K562 (cell line): ENCODE measurements around the gene WFDC1. TPM values are rescaled to one million over a fixed set of nuclear protein-coding genes. Genes with fewer than 3 reads are reported as not detected.

Experiments
- ATAC-seq: fragments of 200-7000 bp; cut with Tn5 transposase; 3 replicates; pipeline ENCODE4 v1.9.1; 2020; ENCODE audit warnings: moderate library complexity
- BruUV-seq: library from RNA; stranded (reverse); fragments of 400-500 nt; replicated peaks from 2 replicates; lab custom pipeline; 2021; lab: Mats Ljungman, UMichigan
- CTCF ChIA-PET: fragments of 300-600 bp; formaldehyde crosslinking; extraction: SDS; loops from one replicate; lab custom pipeline; 2021; ENCODE audit warnings: low intra/inter-chr PET ratio; lab: Yijun Ruan, JAX
- POLR2A ChIA-PET: fragments of 300-600, 350-650 bp; sonication (Branson Sonifier 250); formaldehyde crosslinking; extraction: SDS; loops from one replicate; lab custom pipeline; 2021; ENCODE audit warnings: antibody characterized with exemption, inconsistent platforms; lab: Yijun Ruan, JAX
- DNase-seq, 4 experiments: peaks; one replicate each; pipeline versions ENCODE4 v3.0.0 to v3.0.0-alpha.2; 2011 to 2018; ENCODE audit warnings: low spot score in 3 of 4, mixed read lengths in 3 of 4; ENCODE audit errors: extremely low read depth in 1 of 4
- FAIRE-seq: peaks from 2 replicates; lab custom pipeline; 2011; peaks lifted over from hg19 to GRCh38; lab: Jason Lieb, UNC
- H2AFZ ChIP-seq: 2 replicates; pipeline ENCODE4 v1.6.0; 2011; ENCODE audit warnings: low read depth, low read length, control low read depth, inconsistent platforms
- H3K27ac ChIP-seq: fragments of 200-600 bp; 3 replicates; pipeline ENCODE4 v1.8.0; 2011; ENCODE audit warnings: low read depth, mild to moderate bottlenecking, control low read depth, inconsistent platforms, low read length, moderate library complexity, mixed read lengths; ENCODE audit errors: extremely low read depth
- H3K27me3 ChIP-seq, 2 experiments: fragments of 300-600 bp in 1 of 2; 2 replicates in 1 of 2; 3 replicates in 1 of 2; pipeline versions ENCODE4 v1.6.0 to v1.8.0; 2011; ENCODE audit warnings: inconsistent platforms in 2 of 2, low read length in 2 of 2, mild to moderate bottlenecking in 1 of 2, mixed read lengths in 1 of 2, moderate library complexity in 1 of 2; ENCODE audit not compliant: control insufficient read depth in 2 of 2, insufficient read depth in 2 of 2
- H3K36me3 ChIP-seq: fragments of 300-600 bp; 3 replicates; pipeline ENCODE4 v1.8.0; 2011; ENCODE audit warnings: mild to moderate bottlenecking, low read length, inconsistent platforms; ENCODE audit not compliant: control insufficient read depth, insufficient read depth
- H3K4me1 ChIP-seq, 2 experiments: fragments of 200-600 bp in 1 of 2; replicated peaks in 1 of 2; 2 replicates in 1 of 2; 3 replicates in 1 of 2; pipeline versions ENCODE4 v1.5.1 to v1.8.0; 2011; ENCODE audit warnings: inconsistent platforms in 2 of 2, low read length in 2 of 2, mild to moderate bottlenecking in 1 of 2, mixed read lengths in 1 of 2, moderate library complexity in 1 of 2; ENCODE audit not compliant: control insufficient read depth in 2 of 2, insufficient read depth in 2 of 2
- H3K4me2 ChIP-seq: 2 replicates; pipeline ENCODE4 v1.6.1; 2011; ENCODE audit warnings: low read length, control low read depth, inconsistent platforms, mixed read lengths; ENCODE audit not compliant: insufficient read depth
- H3K4me3 ChIP-seq: fragments of 200-600 bp; sonication (generic), shearing (Covaris generic); 2 replicates; pipeline ENCODE4 v1.5.1; 2016; ENCODE audit warnings: control low read depth, inconsistent platforms
- H3K79me2 ChIP-seq: fragments of 200-600 bp; 3 replicates; pipeline ENCODE4 v1.8.0; 2011; ENCODE audit warnings: low read length, inconsistent platforms; ENCODE audit not compliant: control insufficient read depth, insufficient read depth
- H3K9ac ChIP-seq, 2 experiments: 2 replicates each; pipeline versions ENCODE4 v1.6.0 to v1.6.1; 2011; ENCODE audit warnings: low read depth in 2 of 2, low read length in 2 of 2, control low read depth in 1 of 2, inconsistent platforms in 1 of 2, mild to moderate bottlenecking in 1 of 2, mixed read lengths in 1 of 2; ENCODE audit not compliant: insufficient read depth in 1 of 2
- H3K9me1 ChIP-seq: one replicate; pipeline ENCODE4 v1.6.0; 2011; ENCODE audit warnings: inconsistent platforms, mild to moderate bottlenecking, low read length, moderate library complexity; ENCODE audit not compliant: control insufficient read depth, insufficient read depth
- H3K9me3 ChIP-seq: replicated peaks from 2 replicates; pipeline ENCODE4 v1.5.1; 2011; ENCODE audit warnings: low read depth, low read length, inconsistent platforms; ENCODE audit not compliant: control insufficient read depth, insufficient read depth
- H4K20me1 ChIP-seq: replicated peaks from 2 replicates; pipeline ENCODE4 v1.6.1; 2011; ENCODE audit warnings: low read length, inconsistent platforms, mixed read lengths; ENCODE audit not compliant: control insufficient read depth, insufficient read depth
- HOXB6 ChIP-seq: fragments of 250-450 bp; sonication (Bioruptor Pico); IDR thresholded peaks from 2 replicates; pipeline ENCODE4 v1.5.1; 2022; ENCODE audit warnings: mild to moderate bottlenecking, borderline replicate concordance
- JUND ChIP-seq, 2 experiments: IDR thresholded peaks; 2 replicates in 1 of 2; 3 replicates in 1 of 2; pipeline ENCODE4 v1.6.1; 2011; ENCODE audit warnings: borderline replicate concordance in 2 of 2, low read depth in 2 of 2, low read length in 2 of 2, improper control_type of control experiment in 1 of 2, missing biosample characterization in 1 of 2, missing genetic modification characterization in 1 of 2, missing genetic modification reagents in 1 of 2
- MTA2 ChIP-seq: fragments of 450-650 bp; IDR thresholded peaks from 2 replicates; pipeline ENCODE4 v1.6.1; 2016; ENCODE audit warnings: low read depth
- POU5F1 ChIP-seq: fragments of 150-350 bp; IDR thresholded peaks from 2 replicates; pipeline ENCODE4 v1.6.1; 2014; ENCODE audit warnings: borderline replicate concordance, low read length, low read depth, mild to moderate bottlenecking; ENCODE audit not compliant: partially characterized antibody
- TAF7 ChIP-seq: fragments of 450-650 bp; IDR thresholded peaks from 2 replicates; pipeline ENCODE4 v1.6.1; 2016; ENCODE audit warnings: missing genetic modification characterization, missing compliant biosample characterization
- ZBTB17 ChIP-seq: fragments of 450-650 bp; formaldehyde crosslinking; IDR thresholded peaks from 2 replicates; pipeline ENCODE4 v1.4.0; 2020; ENCODE audit warnings: mild to moderate bottlenecking
- ZNF668 ChIP-seq: fragments of 250-450 bp; sonication (Bioruptor Pico); IDR thresholded peaks from 2 replicates; pipeline ENCODE4 v1.8.0; 2022; ENCODE audit warnings: mild to moderate bottlenecking, inconsistent platforms
- WGBS: fragments of 100-300 bp; shearing (Covaris generic); methylation state at CpG from one replicate; pipeline ENCODE4 v1.1.6; 2016; ENCODE audit warnings: low coverage, mixed read lengths; ENCODE audit not compliant: insufficient coverage; ENCODE audit errors: missing lambda C conversion rate; 5-methylcytosine and 5-hydroxymethylcytosine counted together
- in situ Hi-C: fragments of 300-500 bp; cut with MboI; formaldehyde crosslinking; loops from 4 replicates; pipeline ENCODE4 v1.15.0; 2018; ENCODE audit warnings: inconsistent platforms, mixed read lengths
- intact Hi-C: fragments of 100-400 bp; cut with micrococcal nuclease; formaldehyde crosslinking; loops from 2 replicates; pipeline ENCODE4 v1.14.2; 2022
- polyA plus RNA-seq, 8 experiments: library from polyadenylated mRNA; depleted of rRNA in 4 of 8; stranded (reverse) in 5 of 8; unstranded in 3 of 8; fragments of >200 nt; fragmentation: Nextera tagmentation in 2 of 8; fragmentation: Illumina TruSeq in 1 of 8; extraction: Ambion mirVana in 2 of 8; extraction: Trizol in 1 of 8; gene quantifications; 2 replicates each; pipeline versions ENCODE4 v1.2.1 to v1.2.3, GENCODE V29; 2011 to 2014; ENCODE audit warnings: inconsistent platforms in 1 of 8, missing spikeins in 1 of 8
- total RNA-seq, 7 experiments: library from RNA; depleted of rRNA in 6 of 7; stranded (reverse); fragments of >200 nt in 6 of 7; fragmentation: Illumina TruSeq in 2 of 7; extraction: Trizol in 2 of 7; gene quantifications; 2 replicates each; pipeline versions ENCODE4 v1.2.1 to v1.2.3, GENCODE V29; 2011 to 2021; ENCODE audit warnings: low replicate concordance in 1 of 7
- TF ChIP-seq, protein P1 (sequence below): fragments of 450-650 bp; IDR thresholded peaks from 2 replicates; pipeline ENCODE4 v1.6.1; 2016; ENCODE audit warnings: mild to moderate bottlenecking, moderate library complexity
- TF ChIP-seq, protein P2 (sequence below): fragments of 250-450 bp; sonication (Bioruptor Pico); IDR thresholded peaks from 2 replicates; pipeline ENCODE4 v1.4.0; 2020; ENCODE audit warnings: borderline replicate concordance

Gene WFDC1
- total and polyA plus RNA-seq, 9 of the 15 experiments (the other 6 are each of a cell fraction or from before 2014, with no cell fraction given), result not detected

DNA sequence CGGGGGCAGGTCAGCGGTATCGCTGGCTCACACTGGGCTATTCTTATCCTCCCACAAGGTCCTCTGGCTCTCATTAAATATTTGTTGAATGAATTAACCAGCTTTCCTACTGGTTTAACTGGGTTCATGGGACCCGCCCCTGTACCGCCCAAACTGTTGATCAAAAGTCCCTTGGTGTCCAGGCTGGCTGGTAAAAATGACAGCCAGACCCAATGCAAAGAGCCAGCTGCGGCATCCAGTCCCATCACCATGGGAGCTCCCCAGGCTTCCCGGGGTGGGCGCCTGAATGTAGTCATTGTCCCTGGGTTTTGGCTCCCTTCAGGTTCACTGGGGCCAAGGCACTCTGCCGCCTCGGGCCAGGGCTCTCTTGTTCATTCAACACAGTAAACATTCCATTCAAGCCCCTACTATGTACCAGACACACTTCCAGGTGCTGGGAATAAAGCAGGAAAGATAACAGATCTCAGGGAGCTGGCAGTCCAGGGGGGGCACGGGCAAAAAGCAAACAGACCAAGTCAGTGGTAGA, 62.0 kb downstream of the WFDC1 start:
- no peak for ATAC-seq
- H3K9me1 ChIP-seq, result no peaks in the 10 kb centered on the region
- H3K4me1 ChIP-seq, result no peaks in the 10 kb centered on the region
- H3K9me3 ChIP-seq, result no peaks in the 10 kb centered on the region
- H3K4me3 ChIP-seq, result no peak overlapping the region
- no peak overlapping the region for H2AFZ ChIP-seq
- peaks cover 37 to 73% of the 10 kb centered on the region in 2 experiments for H3K27me3 ChIP-seq
- no peak overlapping the region for H3K4me2 ChIP-seq
- 0% methylated on average over 11 of the region's 11 CpGs for WGBS
- no peak for FAIRE-seq
- in situ Hi-C loops (no loop called here), intact Hi-C loops (no loop called here)
- H3K79me2 ChIP-seq, result no peaks in the 10 kb centered on the region
- ChIA-PET CTCF (no interaction called here), POLR2A (interaction anchor here (0.7 kb wide), 1 partner anchor 213 kb away, joined by 3 read pairs; no protein-coding TSS in a partner anchor)
- H3K27ac ChIP-seq, result no peak overlapping the region
- peaks cover 14% of the 10 kb centered on the region for H4K20me1 ChIP-seq
- DNase-seq, result no peak
- no TSS peak for BruUV-seq
- H3K36me3 ChIP-seq, result no peaks in the 10 kb centered on the region
- H3K9ac ChIP-seq, result no peak overlapping the region
- TF ChIP-seq HOXB6 (no peak), POU5F1 (no peak), ZBTB17 (CRISPR knock-in tag) (no peak), TAF7 (tag) (no peak), JUND (IDR thresholded peaks at IDR 0.05; ENCODE audit: borderline replicate concordance, low read depth, low read length) (no peak), JUND (tag; IDR thresholded peaks at IDR 0.05; ENCODE audit: borderline replicate concordance, low read depth, low read length) (no peak), MTA2 (no peak), ZNF668 (no peak)
- TF ChIP-seq, protein P1, sequence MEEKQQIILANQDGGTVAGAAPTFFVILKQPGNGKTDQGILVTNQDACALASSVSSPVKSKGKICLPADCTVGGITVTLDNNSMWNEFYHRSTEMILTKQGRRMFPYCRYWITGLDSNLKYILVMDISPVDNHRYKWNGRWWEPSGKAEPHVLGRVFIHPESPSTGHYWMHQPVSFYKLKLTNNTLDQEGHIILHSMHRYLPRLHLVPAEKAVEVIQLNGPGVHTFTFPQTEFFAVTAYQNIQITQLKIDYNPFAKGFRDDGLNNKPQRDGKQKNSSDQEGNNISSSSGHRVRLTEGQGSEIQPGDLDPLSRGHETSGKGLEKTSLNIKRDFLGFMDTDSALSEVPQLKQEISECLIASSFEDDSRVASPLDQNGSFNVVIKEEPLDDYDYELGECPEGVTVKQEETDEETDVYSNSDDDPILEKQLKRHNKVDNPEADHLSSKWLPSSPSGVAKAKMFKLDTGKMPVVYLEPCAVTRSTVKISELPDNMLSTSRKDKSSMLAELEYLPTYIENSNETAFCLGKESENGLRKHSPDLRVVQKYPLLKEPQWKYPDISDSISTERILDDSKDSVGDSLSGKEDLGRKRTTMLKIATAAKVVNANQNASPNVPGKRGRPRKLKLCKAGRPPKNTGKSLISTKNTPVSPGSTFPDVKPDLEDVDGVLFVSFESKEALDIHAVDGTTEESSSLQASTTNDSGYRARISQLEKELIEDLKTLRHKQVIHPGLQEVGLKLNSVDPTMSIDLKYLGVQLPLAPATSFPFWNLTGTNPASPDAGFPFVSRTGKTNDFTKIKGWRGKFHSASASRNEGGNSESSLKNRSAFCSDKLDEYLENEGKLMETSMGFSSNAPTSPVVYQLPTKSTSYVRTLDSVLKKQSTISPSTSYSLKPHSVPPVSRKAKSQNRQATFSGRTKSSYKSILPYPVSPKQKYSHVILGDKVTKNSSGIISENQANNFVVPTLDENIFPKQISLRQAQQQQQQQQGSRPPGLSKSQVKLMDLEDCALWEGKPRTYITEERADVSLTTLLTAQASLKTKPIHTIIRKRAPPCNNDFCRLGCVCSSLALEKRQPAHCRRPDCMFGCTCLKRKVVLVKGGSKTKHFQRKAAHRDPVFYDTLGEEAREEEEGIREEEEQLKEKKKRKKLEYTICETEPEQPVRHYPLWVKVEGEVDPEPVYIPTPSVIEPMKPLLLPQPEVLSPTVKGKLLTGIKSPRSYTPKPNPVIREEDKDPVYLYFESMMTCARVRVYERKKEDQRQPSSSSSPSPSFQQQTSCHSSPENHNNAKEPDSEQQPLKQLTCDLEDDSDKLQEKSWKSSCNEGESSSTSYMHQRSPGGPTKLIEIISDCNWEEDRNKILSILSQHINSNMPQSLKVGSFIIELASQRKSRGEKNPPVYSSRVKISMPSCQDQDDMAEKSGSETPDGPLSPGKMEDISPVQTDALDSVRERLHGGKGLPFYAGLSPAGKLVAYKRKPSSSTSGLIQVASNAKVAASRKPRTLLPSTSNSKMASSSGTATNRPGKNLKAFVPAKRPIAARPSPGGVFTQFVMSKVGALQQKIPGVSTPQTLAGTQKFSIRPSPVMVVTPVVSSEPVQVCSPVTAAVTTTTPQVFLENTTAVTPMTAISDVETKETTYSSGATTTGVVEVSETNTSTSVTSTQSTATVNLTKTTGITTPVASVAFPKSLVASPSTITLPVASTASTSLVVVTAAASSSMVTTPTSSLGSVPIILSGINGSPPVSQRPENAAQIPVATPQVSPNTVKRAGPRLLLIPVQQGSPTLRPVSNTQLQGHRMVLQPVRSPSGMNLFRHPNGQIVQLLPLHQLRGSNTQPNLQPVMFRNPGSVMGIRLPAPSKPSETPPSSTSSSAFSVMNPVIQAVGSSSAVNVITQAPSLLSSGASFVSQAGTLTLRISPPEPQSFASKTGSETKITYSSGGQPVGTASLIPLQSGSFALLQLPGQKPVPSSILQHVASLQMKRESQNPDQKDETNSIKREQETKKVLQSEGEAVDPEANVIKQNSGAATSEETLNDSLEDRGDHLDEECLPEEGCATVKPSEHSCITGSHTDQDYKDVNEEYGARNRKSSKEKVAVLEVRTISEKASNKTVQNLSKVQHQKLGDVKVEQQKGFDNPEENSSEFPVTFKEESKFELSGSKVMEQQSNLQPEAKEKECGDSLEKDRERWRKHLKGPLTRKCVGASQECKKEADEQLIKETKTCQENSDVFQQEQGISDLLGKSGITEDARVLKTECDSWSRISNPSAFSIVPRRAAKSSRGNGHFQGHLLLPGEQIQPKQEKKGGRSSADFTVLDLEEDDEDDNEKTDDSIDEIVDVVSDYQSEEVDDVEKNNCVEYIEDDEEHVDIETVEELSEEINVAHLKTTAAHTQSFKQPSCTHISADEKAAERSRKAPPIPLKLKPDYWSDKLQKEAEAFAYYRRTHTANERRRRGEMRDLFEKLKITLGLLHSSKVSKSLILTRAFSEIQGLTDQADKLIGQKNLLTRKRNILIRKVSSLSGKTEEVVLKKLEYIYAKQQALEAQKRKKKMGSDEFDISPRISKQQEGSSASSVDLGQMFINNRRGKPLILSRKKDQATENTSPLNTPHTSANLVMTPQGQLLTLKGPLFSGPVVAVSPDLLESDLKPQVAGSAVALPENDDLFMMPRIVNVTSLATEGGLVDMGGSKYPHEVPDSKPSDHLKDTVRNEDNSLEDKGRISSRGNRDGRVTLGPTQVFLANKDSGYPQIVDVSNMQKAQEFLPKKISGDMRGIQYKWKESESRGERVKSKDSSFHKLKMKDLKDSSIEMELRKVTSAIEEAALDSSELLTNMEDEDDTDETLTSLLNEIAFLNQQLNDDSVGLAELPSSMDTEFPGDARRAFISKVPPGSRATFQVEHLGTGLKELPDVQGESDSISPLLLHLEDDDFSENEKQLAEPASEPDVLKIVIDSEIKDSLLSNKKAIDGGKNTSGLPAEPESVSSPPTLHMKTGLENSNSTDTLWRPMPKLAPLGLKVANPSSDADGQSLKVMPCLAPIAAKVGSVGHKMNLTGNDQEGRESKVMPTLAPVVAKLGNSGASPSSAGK, result no peak
- TF ChIP-seq, protein P2, sequence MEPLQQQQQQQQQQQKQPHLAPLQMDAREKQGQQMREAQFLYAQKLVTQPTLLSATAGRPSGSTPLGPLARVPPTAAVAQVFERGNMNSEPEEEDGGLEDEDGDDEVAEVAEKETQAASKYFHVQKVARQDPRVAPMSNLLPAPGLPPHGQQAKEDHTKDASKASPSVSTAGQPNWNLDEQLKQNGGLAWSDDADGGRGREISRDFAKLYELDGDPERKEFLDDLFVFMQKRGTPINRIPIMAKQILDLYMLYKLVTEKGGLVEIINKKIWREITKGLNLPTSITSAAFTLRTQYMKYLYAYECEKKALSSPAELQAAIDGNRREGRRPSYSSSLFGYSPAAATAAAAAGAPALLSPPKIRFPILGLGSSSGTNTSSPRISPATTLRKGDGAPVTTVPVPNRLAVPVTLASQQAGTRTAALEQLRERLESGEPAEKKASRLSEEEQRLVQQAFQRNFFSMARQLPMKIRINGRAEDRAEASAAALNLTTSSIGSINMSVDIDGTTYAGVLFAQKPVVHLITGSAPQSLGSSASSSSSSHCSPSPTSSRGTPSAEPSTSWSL (CRISPR knock-in tag), result no peak
